Breast epithelium (tissue), 4 donors: Measurements from ENCODE around the gene STEAP1B. TPM values are rescaled to one million over a fixed set of nuclear protein-coding genes. Genes with fewer than 3 reads are reported as not detected.

Experiments used
- DNase-seq, 2 donors: peaks; one replicate each; pipeline ENCODE4 v3.0.0-alpha.2; 2019; ENCODE audit warnings: low spot score in 2 of 2
- H3K27ac ChIP-seq, 2 donors: fragments of 200-600 bp; sonication (generic) in 1 of 2; one replicate each; pipeline ENCODE4 v1.5.1; 2016 to 2019; ENCODE audit warnings: mild to moderate bottlenecking in 1 of 2
- H3K27me3 ChIP-seq, 2 donors: fragments of 200-600 bp; sonication (generic) in 1 of 2; one replicate each; pipeline versions ENCODE4 v1.5.1 to v1.6.0; 2017 to 2019; ENCODE audit warnings: control low read depth in 1 of 2, mild to moderate bottlenecking in 1 of 2
- H3K36me3 ChIP-seq: fragments of 200-600 bp; one replicate; pipeline ENCODE4 v1.5.1; 2019
- H3K4me1 ChIP-seq, 2 donors: fragments of 200-600 bp; sonication (generic); one replicate each; pipeline ENCODE4 v1.5.1; 2016 to 2019; ENCODE audit warnings: control low read depth in 1 of 2
- H3K4me3 ChIP-seq, 3 donors: fragments of 200-600 bp; sonication (generic); 1 replicate in 2 of 3; 2 replicates in 1 of 3; pipeline ENCODE4 v1.5.1; 2016 to 2019; ENCODE audit warnings: mild to moderate bottlenecking in 3 of 3, moderate library complexity in 2 of 3
- H3K9me3 ChIP-seq, 2 donors: fragments of 200-600 bp; sonication (generic) in 1 of 2; one replicate each; pipeline ENCODE4 v1.5.1; 2016 to 2019; ENCODE audit warnings: control low read depth in 1 of 2
- POLR2A ChIP-seq: fragments of 450-650 bp; IDR thresholded peaks from one replicate; pipeline ENCODE4 v1.6.1; 2016; ENCODE audit warnings: antibody characterized with exemption, mild to moderate bottlenecking, moderate library complexity
- POLR2AphosphoS5 ChIP-seq, 3 donors: sonication (generic); formaldehyde crosslinking; IDR thresholded peaks; one replicate each; pipeline ENCODE4 v1.6.1; 2017; ENCODE audit warnings: antibody characterized with exemption in 3 of 3
- intact Hi-C: fragments of 100-400 bp; cut with DNase I; formaldehyde crosslinking; loops from one replicate; pipeline ENCODE4 v1.15.1; 2023; ENCODE audit warnings: low total_unique reads
- total RNA-seq, 3 donors: library from RNA; depleted of rRNA; stranded (reverse); fragments of >200 nt; gene quantifications; one replicate each; pipeline ENCODE4 v1.1.0, GENCODE V29; 2016
- TF ChIP-seq, protein P1 (sequence below), 3 donors: fragments of 450-650 bp; IDR thresholded peaks; one replicate each; pipeline ENCODE4 v1.5.1; 2016 to 2017; ENCODE audit warnings: antibody characterized with exemption in 3 of 3, mild to moderate bottlenecking in 3 of 3, moderate library complexity in 3 of 3

STEAP1B gene
- total RNA-seq, 3 donors from 2014 or later = 0.32 to 1.0 (median 0.66) TPM

DNA sequence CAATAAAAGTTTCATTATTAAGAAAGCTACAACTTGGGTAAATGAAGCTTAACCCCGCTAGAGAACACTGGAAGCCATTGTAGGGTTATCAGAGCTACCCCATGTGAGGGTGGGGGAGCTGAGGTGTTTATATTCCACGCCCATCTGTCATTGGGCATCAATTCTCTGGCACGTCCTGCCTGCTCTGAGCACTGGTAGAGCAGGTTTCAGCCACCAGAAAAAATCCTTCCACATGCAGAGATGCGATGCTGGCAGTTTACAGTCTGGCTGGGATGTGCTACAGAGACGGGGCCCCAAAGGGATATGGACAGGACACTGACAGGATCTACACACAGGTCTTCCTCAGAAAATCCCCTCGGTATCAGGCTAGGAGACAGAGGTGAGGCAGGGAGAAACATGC, 127.1 kb downstream of the STEAP1B start:
- TF ChIP-seq POLR2AphosphoS5 (IDR thresholded peaks at IDR 0.05) (no peak), POLR2A (no peak)
- TF ChIP-seq, protein P1, sequence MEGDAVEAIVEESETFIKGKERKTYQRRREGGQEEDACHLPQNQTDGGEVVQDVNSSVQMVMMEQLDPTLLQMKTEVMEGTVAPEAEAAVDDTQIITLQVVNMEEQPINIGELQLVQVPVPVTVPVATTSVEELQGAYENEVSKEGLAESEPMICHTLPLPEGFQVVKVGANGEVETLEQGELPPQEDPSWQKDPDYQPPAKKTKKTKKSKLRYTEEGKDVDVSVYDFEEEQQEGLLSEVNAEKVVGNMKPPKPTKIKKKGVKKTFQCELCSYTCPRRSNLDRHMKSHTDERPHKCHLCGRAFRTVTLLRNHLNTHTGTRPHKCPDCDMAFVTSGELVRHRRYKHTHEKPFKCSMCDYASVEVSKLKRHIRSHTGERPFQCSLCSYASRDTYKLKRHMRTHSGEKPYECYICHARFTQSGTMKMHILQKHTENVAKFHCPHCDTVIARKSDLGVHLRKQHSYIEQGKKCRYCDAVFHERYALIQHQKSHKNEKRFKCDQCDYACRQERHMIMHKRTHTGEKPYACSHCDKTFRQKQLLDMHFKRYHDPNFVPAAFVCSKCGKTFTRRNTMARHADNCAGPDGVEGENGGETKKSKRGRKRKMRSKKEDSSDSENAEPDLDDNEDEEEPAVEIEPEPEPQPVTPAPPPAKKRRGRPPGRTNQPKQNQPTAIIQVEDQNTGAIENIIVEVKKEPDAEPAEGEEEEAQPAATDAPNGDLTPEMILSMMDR (IDR thresholded peaks at IDR 0.05) = no peak
- H3K27me3 ChIP-seq = no peaks in the 10 kb centered on the region
- H3K27ac ChIP-seq = peak overlapping the region in 1 of 2 donors; percentile 7
- H3K36me3 ChIP-seq = no peaks in the 10 kb centered on the region
- intact Hi-C loops = no loop called here
- no peaks in the 10 kb centered on the region for H3K9me3 ChIP-seq
- DNase-seq = no peak
- H3K4me3 ChIP-seq = no peak overlapping the region
- no peaks in the 10 kb centered on the region for H3K4me1 ChIP-seq

DNA sequence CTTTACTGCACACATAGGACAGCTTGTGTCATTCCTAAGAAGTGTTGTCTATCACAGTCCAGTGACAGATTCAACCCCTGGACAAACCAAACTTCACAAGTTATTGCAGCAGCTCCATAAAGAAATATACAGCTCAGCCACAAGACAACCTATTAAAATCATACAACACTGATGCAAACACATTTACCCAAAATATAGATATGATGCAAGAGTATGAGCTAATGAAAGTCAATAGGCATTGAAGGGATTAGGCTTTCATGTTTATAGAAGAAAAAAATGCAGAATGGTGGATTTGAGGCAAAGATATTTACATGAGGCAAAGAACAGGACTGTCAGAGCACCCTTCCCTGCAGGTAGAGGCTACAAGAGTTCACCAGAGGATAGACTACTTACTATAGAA, 128.1 kb downstream of the STEAP1B start:
- TF ChIP-seq POLR2A (no peak), POLR2AphosphoS5 (IDR thresholded peaks at IDR 0.05) (no peak)
- TF ChIP-seq, protein P1 (IDR thresholded peaks at IDR 0.05) = no peak
- intact Hi-C loops = no loop called here
- H3K27me3 ChIP-seq = no peaks in the 10 kb centered on the region
- no peaks in the 10 kb centered on the region for H3K4me1 ChIP-seq
- no peak overlapping the region for H3K27ac ChIP-seq
- no peaks in the 10 kb centered on the region for H3K9me3 ChIP-seq
- H3K4me3 ChIP-seq = no peak overlapping the region
- no peak for DNase-seq
- no peaks in the 10 kb centered on the region for H3K36me3 ChIP-seq

Other genes with a start within 250 kb of the STEAP1B start
- gene RAPGEF5, start 143.0 kb downstream of the STEAP1B start, total RNA-seq = 10 to 100 TPM; 18.7 to 78.0 (median 41.9) TPM
- 10 to 100 TPM in 2 of 3 donors, 1 to 10 TPM in 1; 3.8 to 55.3 (median 11.8) TPM for gene IL6, start 227.0 kb upstream of the STEAP1B start, total RNA-seq